ENCODE measurements around the gene PRPF8.

PRPF8 gene

DNA sequence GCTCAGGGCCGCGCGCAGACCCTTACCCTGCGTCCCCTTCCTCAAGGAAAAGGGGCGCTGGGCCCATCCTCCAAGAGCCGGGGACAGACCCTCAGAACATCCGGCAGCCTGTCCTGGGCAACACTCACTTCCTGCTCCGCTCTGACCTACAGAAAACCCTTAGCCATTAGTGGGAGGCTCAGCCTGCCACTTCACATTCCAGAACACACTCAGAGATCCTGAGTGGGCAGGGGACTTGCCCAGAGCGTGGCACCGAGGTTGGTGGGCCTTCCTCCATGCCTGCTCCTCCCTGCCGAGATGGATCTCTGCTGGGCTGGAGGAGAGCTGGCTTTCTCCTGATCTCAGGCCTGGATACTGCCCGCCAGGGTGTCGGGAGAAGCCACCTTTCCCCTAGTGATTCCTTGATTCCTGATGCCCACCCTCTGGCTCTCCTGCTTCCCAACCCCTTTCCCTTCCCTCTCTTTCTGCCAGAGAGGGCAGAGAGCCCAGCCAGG lies 40.6 kb downstream of the PRPF8 start:
- DNase-seq = no peak

- DNase-seq = peak in 3 of 4 experiments; percentile 36 to 64 (median 41)
Measured at GRCh38 chr17:1643293-1643998, 41.2 kb downstream of the PRPF8 start.

DNA sequence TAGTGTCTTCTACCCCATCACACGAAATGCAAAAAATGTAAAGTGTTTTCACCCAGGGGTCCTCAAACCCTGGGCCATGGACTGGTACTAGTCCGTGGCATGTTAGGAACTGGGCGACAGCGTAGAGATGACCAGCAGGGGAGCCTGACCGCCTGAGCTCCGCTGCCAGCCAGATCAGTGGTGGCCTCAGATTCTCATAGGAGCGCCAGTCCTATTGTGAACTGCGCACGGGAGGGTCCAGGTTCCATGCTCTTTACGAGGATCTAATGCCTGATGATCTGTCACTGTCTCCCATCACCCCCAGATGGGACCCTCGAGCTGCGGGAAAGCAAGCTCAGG lies 43.6 kb downstream of the PRPF8 start:
- no peak for DNase-seq

GRCh38 chr17:1640329-1641064 lies 44.2 kb downstream of the PRPF8 start:
- DNase-seq = no peak

DNA sequence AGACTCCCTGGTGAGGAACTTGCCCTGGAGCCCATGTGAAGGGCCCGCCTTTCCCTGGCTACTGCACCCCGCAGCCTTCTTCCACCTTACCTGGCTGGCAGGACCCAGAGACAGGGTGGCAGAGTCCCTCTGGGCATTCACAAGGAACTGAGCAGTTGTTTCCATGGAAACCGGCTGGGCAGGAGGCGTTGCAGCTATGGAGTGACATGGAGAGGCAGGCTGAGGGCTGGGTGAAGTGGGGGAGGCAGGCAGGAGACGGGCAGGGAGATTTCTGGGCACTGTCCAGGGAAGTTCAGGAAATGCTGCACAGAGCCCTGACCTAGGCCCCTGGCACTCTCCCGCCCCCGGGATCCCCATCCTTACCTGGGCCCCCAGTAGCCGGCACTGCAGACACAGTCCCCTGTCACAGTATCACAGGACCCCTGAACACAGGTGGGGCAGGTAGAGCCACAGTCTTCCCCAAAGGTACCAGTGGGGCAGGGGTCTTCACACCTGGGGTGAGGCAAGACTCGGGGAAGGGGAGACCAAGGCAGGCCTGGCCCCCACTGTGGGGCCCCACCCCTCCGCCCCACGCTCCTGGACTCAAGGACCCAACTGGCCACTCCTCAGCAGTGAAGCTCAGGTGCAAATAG lies 45.0 kb downstream of the PRPF8 start:
- no peak for DNase-seq

- DNase-seq = no peak
Measured at GRCh38 chr17:1638624-1639300, 45.9 kb downstream of the PRPF8 start.

DNA sequence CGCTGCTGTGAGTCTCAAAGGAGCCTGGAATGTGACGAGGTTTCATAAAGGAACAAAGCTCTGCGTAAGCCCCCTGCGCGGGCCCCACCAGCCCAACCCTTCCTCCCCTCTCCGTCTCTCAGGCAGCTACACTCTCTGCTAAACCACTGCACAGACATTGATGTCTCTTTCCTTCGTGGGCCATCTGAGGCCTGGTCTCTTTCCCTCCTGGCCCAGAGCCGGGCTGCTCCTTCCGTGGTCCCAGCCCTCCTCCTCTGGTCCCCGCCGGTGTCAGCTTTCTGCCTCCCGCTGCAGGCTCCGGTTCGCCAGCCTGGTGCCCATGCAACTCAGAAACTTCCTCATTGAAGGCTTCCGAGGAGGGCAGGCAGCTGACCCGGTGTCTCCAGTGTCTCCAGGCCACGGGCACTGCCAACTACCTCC lies 46.5 kb downstream of the PRPF8 start:
- DNase-seq = no peak

DNA sequence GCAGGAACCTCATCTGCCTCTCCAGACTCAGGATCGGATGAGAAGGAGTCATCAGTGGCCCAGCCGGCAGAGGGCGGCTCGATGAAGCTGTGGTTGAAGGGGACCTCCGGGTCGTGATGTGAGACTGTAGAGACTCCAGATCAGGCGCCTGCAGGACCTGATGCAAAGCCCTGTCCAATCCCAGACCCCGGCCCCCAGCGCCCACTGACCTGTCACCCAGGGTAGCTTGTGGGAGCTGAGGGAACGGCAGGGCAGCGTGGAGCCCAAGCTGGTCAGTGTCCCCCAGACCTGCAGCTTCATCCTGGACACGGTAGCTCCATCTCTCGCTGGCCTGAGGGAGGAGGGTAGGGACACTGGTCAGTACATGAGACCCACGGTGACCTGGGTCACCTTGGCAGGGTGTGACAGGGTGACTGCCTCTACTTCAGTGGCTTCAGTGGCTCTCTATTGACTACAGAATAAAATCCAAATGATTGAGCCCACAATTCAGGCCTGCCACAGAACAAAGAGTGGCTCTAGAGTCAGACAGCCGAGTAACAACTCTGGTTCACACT lies 47.9 kb downstream of the PRPF8 start:
- DNase-seq = no peak

DNA sequence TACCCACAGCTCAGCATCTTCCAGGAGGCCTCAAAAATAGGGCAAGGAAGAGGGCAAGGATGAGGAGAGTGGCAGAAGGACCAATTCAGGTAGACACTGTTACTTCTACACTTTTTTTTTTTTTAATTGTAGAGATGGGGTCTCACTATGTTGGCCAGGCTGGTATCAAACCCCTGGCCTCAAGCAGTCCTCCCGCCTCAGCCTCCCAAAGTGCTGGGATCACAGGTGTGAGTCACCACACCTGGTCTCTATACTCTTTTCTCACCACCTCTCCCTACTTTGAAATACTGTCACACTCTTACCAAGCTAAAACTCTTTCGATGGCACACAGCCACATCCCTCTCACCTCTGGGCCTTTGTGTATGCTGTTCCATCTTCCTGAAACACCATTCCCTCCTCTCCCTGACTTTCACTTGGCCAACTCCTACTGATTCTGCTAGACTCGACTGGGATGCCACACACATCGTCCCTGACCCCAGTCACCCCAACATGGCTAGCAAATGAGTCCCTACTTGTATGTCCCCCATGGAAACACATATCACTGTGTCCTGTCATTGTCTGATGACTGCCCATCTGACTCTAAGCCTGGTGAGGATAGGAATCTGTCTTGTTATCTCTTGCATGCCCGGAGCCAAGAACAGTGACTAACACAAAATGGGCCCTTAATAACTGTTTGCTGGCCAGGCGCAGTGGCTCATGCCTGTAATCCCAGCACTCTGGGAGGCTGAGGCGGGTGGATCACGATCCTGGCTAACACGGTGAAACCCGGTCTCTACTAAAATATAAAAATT lies 48.8 kb downstream of the PRPF8 start:
- DNase-seq = no peak

- DNase-seq = no peak
Measured at GRCh38 chr17:1634841-1635650, 49.6 kb downstream of the PRPF8 start.

- no peak for DNase-seq
Measured at GRCh38 chr17:1630662-1631061, 54.0 kb downstream of the PRPF8 start.

- DNase-seq = peak; percentile 21 to 59 (median 38)
Measured at GRCh38 chr17:1629504-1630310, 55.0 kb downstream of the PRPF8 start.

DNA sequence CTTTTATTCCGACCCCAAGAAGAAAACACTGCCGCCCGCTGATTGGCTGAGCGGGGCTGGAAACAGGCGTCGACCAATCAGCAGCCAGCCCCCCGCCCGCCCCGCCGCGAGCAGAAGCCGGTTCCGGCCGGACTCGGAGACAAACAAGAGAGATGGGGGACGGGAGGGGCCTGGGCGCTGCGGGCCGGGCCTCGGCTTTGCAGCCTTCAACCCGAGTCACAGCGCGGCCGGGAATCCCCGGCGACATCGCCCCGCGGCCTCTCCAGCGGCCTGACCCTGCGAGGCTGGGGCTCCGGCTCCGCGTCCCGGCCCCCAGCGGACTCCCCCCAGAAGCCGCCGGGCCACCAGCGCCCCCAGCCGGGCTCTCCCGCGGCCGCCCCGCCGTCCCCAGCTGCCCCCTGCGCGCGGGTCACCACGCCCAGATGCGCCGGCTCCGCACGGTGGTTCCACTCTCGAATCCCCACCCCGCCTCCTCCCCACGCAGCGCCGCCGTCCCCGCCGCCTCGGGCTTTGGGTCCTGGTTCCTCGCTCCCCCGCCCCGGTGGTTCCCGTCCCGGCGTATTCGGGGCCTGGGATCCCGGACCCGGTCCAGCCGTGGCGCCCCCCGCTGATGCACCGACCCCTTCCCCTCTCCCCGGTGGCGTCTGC lies 55.7 kb downstream of the PRPF8 start:
- peak; percentile 71 to 85 (median 79) for DNase-seq

GRCh38 chr17:1627982-1628855 lies 56.4 kb downstream of the PRPF8 start, which contains the start of gene SLC43A2:
Gene SLC43A2 (minus strand): TSS chr17:1628834. CDS start chr17:1627874, 960 bp downstream.
- peak; percentile 37 to 72 (median 58) for DNase-seq

- no peak for DNase-seq
Measured at GRCh38 chr17:1627182-1627981, 57.3 kb downstream of the PRPF8 start.

GRCh38 chr17:1626333-1626732 lies 58.3 kb downstream of the PRPF8 start:
- DNase-seq = no peak

DNA sequence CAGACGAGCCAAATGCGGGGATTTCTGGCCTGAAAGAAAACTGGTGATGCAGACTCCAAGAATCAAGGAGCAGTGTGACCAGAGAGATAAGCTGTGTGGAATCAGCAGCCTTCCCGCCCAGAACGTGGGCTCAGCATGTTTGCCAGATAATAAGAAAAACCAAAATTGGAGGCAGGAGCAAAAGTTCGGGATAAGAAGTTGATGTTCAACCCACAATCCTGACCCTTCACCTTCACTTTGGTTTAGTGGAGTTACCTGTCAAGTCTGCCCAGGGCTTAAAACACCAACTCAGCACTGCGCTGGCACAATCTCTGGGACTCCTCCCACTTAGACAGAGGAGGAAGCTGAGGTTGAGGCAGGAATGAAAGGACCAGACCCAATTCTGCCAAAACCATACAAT lies 59.1 kb downstream of the PRPF8 start:
- DNase-seq = no peak

DNA sequence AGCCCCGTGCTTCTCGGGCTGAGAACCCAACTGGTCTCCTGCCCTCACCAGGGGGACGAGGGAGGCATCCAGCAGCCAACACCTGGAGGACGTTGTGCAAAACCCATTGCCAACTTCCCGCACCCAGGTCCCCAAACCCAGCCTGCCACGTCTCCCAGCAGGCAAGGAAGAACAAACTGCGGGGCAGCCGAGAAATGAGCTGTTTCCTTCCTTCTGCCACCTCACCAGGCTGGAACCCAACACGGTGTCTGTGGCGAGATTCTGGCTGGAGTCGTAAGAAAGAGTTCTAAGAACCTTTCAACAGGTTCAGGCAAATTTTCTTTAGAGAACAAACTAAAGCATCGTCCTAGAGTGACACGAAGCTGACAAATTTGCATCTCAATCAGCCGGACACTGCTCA lies 59.6 kb downstream of the PRPF8 start:
- DNase-seq = no peak

Measured in activated naive CD4-positive, alpha-beta T cell (primary cell).